HuH-7.5 (cell line): ENCODE results near the gene FAM117B.

Source experiments
- DNase-seq: peaks from one replicate; pipeline ENCODE4 v3.0.0; 2011; ENCODE audit warnings: low spot score

FAM117B gene

GRCh38 chr2:202634556-202635427 lies at the start of gene FAM117B:
TSS of gene FAM117B (plus strand) at chr2:202634969. CDS start at chr2:202635188, 219 bp downstream.
- DNase-seq, result peak; percentile 94

DNA sequence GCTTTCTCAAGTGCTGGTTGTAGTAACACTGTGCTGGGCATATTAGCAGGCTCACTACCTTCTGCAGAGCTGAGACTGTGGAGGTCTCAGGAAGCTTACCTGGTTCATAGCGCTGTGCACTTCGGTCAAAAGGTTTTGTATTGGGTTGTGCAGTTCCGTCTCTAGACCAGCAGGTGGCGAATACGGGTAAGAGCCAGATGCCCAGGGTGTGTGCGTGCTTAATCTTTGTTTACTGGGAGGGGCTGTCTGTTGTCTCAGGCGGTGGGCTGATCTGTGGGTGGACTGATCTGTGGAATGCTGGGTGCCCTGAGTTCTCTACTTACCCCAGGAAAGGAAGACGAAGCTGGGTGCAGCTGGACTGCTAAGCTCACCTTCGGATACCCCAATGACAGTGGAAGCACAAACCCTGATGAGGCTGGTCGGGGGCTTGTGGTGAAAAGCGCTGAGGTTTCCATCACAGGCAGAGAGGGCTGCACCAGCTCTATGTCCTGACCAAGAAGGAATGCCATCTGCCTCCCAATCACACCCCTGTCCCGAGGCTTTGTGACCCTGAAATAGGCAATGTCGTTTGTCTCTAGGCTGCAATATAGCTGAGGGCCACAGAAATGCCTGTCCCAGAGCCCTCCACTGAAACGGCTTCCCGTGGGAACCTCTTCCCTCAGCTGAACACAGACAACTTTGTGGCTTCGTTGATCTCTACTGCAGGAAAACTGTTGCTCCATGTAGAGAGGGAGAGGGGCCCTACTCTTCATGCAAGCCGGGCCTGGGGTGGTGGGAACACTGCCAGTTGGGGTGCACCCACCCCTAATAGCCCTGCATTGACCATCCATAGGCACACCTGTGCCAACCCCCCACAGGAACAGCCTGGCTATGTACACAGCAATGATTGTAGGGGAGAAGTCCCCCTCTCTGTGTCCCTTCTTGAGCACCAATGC lies 45.9 kb upstream of the FAM117B start:
- peak; percentile 38 for DNase-seq

DNA sequence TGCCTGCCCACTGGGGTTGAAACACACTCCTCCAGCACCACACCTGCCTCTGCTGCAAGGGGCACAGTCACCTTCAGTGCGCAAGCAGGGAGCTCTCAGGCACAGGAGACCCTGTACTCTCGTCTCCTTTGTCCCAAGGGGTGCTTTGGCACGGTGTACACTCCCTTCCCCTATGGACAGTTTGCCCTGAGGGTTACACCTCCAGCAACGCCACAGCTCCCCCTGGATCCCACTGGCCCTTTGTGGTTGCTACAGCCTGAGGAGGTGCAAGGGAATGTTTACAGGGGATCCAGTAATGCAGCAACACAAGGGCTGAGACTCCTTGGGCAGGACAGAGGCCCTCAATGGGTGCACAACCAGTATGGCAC lies 45.2 kb upstream of the FAM117B start:
- DNase-seq, result no peak

- no peak for DNase-seq
Measured at GRCh38 chr2:202592566-202592965, 42.2 kb upstream of the FAM117B start.

DNA sequence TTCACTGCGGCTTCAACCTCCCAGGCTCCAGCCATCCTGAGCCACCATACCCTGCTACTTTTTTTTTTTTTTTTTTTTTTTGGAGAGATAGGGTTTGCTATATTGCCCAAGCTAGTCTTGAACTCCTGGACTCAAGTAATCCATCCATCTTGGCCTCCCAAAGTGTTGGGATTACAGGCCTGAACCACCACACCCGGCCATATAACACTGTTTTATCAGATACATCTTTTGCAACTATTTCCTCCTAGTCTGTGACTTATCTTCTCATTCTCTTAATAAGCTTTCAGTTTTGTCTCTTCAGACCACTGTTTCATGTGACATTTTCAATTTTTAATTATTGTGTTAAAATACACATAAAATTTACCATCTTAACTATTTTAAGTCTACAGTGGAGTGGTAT lies 35.7 kb upstream of the FAM117B start:
- no peak for DNase-seq

DNA sequence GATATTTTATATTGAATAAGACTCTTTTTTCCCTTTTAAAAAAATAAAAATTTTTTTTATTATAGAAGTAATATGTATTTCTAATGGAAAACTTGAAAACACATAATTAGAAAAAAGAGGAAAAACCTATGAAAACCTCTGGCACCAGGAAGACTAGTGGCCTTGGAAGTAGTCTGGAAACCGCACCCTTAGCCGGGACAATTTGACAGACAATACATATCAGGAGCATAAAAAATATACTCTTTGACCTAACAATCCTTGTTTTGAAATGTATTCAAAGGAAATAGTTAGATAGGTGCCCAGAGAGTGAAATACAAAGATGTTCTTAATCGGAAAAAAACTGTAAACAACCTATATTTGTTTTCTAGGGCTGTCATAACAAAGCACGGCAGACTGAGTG lies 34.9 kb upstream of the FAM117B start:
- no peak for DNase-seq

GRCh38 chr2:202604699-202605098 lies 30.1 kb upstream of the FAM117B start:
- no peak for DNase-seq

- DNase-seq, result no peak
Measured at GRCh38 chr2:202605174-202605573, 29.6 kb upstream of the FAM117B start.

- no peak for DNase-seq
Measured at GRCh38 chr2:202608142-202608852, 26.5 kb upstream of the FAM117B start.

DNA sequence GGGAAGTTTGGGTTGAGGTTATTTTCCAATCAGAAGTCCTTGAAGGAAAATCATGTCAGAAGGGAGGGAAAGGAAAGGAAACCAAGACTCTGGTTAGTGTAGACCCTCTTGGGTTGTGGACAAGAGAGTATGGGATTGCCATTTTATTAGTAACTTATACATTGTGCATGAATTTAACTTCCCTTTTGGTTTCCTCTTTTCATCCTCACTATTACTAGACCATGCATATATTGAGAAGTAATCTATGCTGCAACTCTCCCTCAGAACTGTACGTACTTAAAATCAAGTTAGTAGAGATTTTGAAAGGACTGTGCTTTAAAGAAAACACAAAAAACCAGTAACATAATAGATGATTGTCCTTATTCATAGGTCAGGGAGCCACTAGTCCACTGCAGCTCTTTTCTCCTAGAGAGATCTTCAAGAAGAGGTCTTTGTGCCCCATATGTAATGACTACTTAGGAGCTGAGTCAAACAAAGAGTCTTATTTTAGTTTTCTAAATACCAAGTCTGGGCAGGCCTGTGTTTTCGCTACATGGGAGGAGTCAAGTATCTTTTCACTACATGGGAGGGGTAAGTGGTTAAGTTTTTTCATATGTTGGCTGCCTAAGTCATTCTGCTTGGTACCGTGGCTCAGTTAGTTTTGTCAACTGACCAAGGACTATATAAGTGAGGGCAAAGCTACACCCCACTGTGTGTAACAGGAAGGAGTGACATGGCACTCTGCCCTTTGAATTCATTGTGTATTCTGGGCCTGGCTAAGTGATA lies 25.2 kb upstream of the FAM117B start:
- no peak for DNase-seq

DNA sequence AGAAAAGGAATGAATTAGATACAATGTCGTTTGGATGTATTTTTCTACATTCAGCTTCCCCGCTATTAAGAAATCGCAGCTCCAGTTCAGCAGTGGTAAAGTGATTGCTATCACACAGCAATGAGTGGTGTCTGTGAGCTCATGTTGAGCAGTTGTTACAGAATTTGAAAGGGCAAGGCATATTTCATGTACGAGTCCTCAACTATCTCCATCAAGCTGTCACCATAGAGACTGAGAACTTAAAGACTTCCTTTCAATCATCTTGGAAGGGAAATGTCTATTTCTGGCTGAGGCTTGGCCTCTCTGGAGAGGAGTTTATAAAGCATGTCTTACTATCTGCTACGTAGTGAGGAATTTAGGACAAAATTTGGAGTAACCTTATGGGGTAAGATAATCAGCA lies 24.4 kb upstream of the FAM117B start:
- no peak for DNase-seq

- DNase-seq, result no peak
Measured at GRCh38 chr2:202612145-202612544, 22.6 kb upstream of the FAM117B start.

GRCh38 chr2:202613479-202613878 lies 21.3 kb upstream of the FAM117B start:
- DNase-seq, result no peak

DNA sequence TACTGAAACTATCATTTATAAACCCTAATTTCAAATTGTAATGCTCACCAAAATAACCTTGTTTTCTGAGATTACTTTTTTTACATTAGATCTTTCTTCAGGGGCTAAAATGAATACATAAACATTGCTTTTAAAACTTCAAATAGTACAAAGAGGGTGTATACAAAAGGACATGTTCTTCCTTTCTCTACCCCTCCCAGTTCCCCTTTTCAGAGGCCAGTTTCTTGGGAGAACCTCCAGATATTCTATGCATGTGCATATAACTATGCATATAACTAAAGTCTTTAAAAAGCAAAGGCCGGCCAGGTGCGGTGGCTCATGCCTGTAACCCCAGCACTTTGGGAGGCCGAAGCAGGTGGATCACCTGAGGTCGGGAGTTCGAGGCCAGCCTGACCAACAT lies 10.6 kb upstream of the FAM117B start:
- no peak for DNase-seq

- DNase-seq, result no peak
Measured at GRCh38 chr2:202627042-202627441, 7.7 kb upstream of the FAM117B start.

- no peak for DNase-seq
Measured at GRCh38 chr2:202628646-202629198, 6.0 kb upstream of the FAM117B start.

- no peak for DNase-seq
Measured at GRCh38 chr2:202632682-202633290, 2.0 kb upstream of the FAM117B start.

GRCh38 chr2:202633470-202633869 lies 1.3 kb upstream of the FAM117B start:
- no peak for DNase-seq

DNA sequence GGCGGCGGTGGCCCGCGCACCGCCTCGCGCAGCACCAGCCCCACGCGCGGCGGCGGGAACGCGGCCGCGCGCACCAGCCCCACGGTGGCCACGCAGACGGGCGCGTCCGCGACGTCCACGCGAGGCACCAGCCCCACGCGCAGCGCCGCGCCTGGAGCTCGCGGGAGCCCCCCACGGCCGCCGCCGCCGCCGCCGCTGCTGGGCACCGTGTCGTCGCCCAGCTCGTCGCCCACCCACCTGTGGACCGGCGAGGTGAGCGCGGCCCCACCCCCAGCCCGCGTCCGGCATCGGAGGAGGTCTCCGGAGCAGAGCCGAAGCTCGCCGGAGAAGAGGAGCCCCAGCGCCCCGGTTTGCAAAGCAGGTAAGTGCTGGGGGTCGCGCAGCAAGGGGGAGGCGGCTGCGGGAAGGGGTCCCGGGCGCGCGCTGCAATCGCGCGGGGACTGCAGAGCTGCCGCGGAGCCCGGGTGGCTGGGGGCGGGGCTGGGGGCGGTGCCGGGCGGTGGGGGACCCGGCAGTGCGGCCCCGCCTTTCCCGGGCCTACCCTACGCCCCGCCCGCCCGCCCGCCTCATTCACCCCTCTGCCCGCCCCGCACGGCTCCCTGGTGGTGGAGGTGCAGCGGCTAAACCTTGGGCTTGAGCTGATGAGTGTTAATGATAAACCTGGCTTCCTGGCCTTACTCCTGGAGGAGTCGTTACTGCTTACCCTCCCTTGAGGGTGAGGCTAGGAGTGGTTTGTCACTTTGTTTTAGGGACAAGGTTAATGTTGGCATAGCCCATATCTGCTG lies 851 bp downstream of the FAM117B start:
- peak; percentile 88 for DNase-seq

GRCh38 chr2:202636213-202636513 lies 1.4 kb downstream of the FAM117B start:
- DNase-seq, result no peak
